Prostate gland (tissue), 2 donors: ENCODE data around the gene NUP88. TPM values are rescaled to one million over a fixed set of nuclear protein-coding genes. Genes with fewer than 3 reads are reported as not detected.

Experiments
- DNase-seq: peaks from one replicate; pipeline ENCODE4 v3.0.0-alpha.2; 2019; ENCODE audit warnings: low spot score
- H3K27ac ChIP-seq, 2 donors: fragments of 200-600 bp; sonication (generic); 2 replicates each; pipeline ENCODE4 v1.5.1; 2017 to 2019
- H3K27me3 ChIP-seq: fragments of 200-600 bp; sonication (generic); replicated peaks from 2 replicates; pipeline ENCODE4 v1.5.1; 2019; ENCODE audit not compliant: insufficient read depth
- H3K36me3 ChIP-seq, 2 donors: fragments of 200-600 bp; sonication (generic); 1 replicate in 1 of 2; 2 replicates in 1 of 2; pipeline versions ENCODE4 v1.5.1 to v1.8.1; 2017 to 2019
- H3K4me1 ChIP-seq: fragments of 200-600 bp; sonication (generic); replicated peaks from 2 replicates; pipeline ENCODE4 v1.5.1; 2019
- H3K4me3 ChIP-seq, 2 donors: fragments of 200-600 bp; sonication (generic); 2 replicates each; pipeline ENCODE4 v1.5.1; 2017 to 2019
- H3K9me3 ChIP-seq: fragments of 200-600 bp; sonication (generic); 2 replicates; pipeline ENCODE4 v1.5.1; 2017
- POLR2A ChIP-seq: fragments of 450-650 bp; IDR thresholded peaks from one replicate; pipeline ENCODE4 v1.6.1; 2016; ENCODE audit warnings: antibody characterized with exemption, mild to moderate bottlenecking
- POLR2AphosphoS5 ChIP-seq: sonication (generic); formaldehyde crosslinking; IDR thresholded peaks from one replicate; pipeline ENCODE4 v1.6.1; 2017; ENCODE audit warnings: antibody characterized with exemption
- WGBS: methylation state at CpG from one replicate; pipeline ENCODE4 v1.1.5; 2018; 5-methylcytosine and 5-hydroxymethylcytosine counted together
- intact Hi-C: fragments of 100-400 bp; cut with DNase I; formaldehyde crosslinking; loops from one replicate; pipeline ENCODE4 v1.14.2; 2022
- total RNA-seq, 2 donors: library from RNA; depleted of rRNA; stranded (reverse); fragments of >200 nt; gene quantifications; one replicate each; pipeline ENCODE4 v1.1.0, GENCODE V29; 2016
- TF ChIP-seq, protein P1 (sequence below), 4 experiments: fragments of 200-600 bp in 2 of 4; fragments of 450-650 bp in 2 of 4; sonication (generic) in 2 of 4; IDR thresholded peaks; 1 replicate in 3 of 4; 2 replicates in 1 of 4; pipeline ENCODE4 v1.5.1; 2016 to 2019; ENCODE audit warnings: antibody characterized with exemption in 4 of 4, mild to moderate bottlenecking in 2 of 4, moderate library complexity in 2 of 4

Gene NUP88
- total RNA-seq, 2 donors from 2014 or later: 64.8 to 105 TPM

DNA sequence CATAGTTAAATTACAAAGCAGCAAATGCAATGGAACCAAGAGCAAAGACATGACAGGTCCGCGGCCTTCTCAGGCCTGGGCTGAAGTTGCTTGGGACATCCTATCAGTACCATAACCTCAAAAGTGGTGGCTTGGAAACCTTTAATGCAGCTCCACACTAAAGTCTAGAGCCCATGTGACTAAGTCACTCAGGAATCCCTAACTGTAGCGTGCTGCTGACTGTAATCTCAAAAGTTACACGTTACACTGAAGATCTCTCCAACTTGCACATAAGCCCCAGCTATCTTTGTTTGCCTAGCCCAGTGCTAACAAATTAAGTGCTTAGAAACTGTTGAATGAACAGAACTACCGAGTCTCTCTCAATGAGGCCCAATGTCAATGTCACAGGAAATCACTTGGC is 27.8 kb downstream of the NUP88 start:
- Histone ChIP-seq H3K4me3 (no peak overlapping the region), H3K27ac (no peak overlapping the region), H3K4me1 (no peaks in the 10 kb centered on the region), H3K36me3 (peaks cover 0 to 11% of the 10 kb centered on the region in 2 donors), H3K9me3 (no peaks in the 10 kb centered on the region), H3K27me3 (no peaks in the 10 kb centered on the region)
- TF ChIP-seq, protein P1, sequence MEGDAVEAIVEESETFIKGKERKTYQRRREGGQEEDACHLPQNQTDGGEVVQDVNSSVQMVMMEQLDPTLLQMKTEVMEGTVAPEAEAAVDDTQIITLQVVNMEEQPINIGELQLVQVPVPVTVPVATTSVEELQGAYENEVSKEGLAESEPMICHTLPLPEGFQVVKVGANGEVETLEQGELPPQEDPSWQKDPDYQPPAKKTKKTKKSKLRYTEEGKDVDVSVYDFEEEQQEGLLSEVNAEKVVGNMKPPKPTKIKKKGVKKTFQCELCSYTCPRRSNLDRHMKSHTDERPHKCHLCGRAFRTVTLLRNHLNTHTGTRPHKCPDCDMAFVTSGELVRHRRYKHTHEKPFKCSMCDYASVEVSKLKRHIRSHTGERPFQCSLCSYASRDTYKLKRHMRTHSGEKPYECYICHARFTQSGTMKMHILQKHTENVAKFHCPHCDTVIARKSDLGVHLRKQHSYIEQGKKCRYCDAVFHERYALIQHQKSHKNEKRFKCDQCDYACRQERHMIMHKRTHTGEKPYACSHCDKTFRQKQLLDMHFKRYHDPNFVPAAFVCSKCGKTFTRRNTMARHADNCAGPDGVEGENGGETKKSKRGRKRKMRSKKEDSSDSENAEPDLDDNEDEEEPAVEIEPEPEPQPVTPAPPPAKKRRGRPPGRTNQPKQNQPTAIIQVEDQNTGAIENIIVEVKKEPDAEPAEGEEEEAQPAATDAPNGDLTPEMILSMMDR (IDR thresholded peaks at IDR 0.05): no peak
- TF ChIP-seq POLR2A (no peak), POLR2AphosphoS5 (no peak)
- WGBS: 90% methylated on average over 5 of the region's 5 CpGs
- intact Hi-C loops: no loop called here
- no peak for DNase-seq

DNA sequence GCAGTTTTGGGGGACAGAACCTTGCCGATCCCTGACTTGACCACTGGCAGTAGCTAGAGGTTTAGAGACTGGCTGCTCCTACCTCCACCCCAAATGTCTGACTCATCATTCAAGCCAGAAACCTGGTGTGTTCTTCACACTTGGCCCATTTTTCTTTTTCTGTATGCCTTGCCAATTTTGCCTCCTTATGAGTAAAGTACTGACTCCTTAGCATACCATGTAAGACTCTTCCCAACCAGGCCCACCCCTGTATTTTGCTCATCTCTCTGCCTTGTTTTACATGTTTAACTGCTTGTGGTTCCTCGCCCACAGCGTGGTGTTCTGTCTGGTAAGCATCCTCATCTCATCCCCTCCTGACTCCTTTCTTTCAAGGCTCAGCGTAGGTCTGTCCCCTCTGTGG is 37.9 kb downstream of the NUP88 start:
- Histone ChIP-seq H3K9me3 (no peaks in the 10 kb centered on the region), H3K27me3 (no peaks in the 10 kb centered on the region), H3K4me1 (no peaks in the 10 kb centered on the region), H3K4me3 (no peak overlapping the region), H3K27ac (no peak overlapping the region), H3K36me3 (peaks cover 19 to 21% of the 10 kb centered on the region in 2 donors)
- TF ChIP-seq, protein P1 (IDR thresholded peaks at IDR 0.05): no peak
- TF ChIP-seq POLR2AphosphoS5 (no peak), POLR2A (no peak)
- 94% methylated on average over 4 of the region's 4 CpGs for WGBS
- intact Hi-C loops: loop anchor here (10.0 kb wide), 1 partner anchor 47 kb away; no protein-coding TSS in a partner anchor
- no peak for DNase-seq

DNA sequence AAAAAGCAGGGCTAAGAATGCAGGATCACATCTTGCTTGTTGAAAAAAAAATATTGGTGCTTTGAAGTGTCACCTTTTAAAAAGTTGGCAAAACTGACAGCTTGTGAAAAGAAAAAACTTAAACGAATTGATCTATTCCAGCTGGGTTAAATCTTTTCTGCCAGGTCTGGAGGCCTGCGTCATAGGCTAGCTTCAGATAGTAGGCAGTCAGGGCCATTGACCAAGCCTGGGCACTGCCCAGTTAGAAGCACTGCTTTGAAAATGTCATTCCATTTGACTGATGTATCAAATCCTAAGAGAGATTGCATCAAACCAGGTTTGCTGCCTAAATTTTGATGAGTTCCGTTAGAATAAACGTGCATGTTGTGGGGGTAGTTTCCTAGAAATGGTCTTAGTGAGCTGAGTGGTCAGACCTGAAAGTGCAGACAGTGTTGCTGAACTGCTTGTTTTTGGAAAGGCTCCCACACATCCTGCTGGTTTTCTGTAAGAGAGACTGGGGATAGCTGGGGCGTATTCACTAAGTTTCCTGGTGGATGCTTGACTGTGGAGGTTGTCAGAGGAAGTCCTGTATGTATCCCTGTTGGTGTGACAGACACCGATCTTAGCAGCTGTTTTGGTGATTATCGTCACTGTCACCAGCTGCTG is 38.8 kb downstream of the NUP88 start:
- peaks cover 19 to 21% of the 10 kb centered on the region in 2 donors for H3K36me3 ChIP-seq
- H3K4me3 ChIP-seq: no peak overlapping the region
- no peak overlapping the region for H3K27ac ChIP-seq
- TF ChIP-seq POLR2A (no peak), POLR2AphosphoS5 (no peak)
- TF ChIP-seq, protein P1 (IDR thresholded peaks at IDR 0.05): no peak
- 65% methylated on average over 7 of the region's 7 CpGs for WGBS
- no peaks in the 10 kb centered on the region for H3K9me3 ChIP-seq
- H3K27me3 ChIP-seq: no peaks in the 10 kb centered on the region
- H3K4me1 ChIP-seq: no peaks in the 10 kb centered on the region
- no peak for DNase-seq
- intact Hi-C loops: loop anchor here (10.0 kb wide), 1 partner anchor 46 kb away; no protein-coding TSS in a partner anchor

DNA sequence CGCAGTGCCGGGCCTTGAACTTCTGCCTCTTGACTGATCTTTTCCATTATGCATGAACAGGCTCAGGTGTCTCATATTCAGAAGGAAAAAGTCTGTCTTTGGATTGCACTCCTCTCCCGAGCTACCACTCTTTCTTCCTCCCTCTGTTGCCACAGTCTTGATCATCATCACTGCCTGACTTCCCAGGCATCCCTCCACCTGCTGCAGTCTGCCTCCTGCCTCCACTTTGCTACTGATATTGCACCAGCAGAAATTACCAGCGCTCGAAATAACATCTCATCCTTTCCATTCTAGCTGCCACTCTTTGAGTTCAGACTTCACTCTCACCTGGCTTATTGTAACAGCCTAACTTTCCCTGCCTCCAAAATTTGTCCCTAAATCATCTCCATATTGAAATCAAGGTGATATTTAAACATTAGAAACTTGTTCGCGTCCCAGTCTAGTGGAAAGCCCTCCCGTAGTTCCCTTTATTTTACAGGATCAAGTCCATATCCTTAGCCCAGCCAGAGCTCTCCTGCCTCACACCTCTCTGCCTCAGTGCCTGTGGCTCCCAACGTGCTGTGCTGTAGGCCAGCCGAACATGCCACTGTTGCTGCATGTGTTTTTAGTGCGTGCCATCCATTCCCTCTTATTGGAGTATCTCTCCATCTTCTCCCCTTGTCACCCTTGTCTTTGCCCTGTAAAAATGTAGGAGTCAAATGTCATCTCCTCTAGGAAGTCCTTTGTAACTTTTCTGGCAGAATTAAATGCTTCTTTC is 39.9 kb downstream of the NUP88 start:
- 88% methylated on average over 11 of the region's 11 CpGs for WGBS
- no peak for TF ChIP-seq POLR2AphosphoS5
- no peak for TF ChIP-seq POLR2A
- TF ChIP-seq, protein P1 (IDR thresholded peaks at IDR 0.05): no peak
- peaks cover 19 to 21% of the 10 kb centered on the region in 2 donors for H3K36me3 ChIP-seq
- no peaks in the 10 kb centered on the region for H3K9me3 ChIP-seq
- H3K4me1 ChIP-seq: no peaks in the 10 kb centered on the region
- intact Hi-C loops: loop anchor here (10.0 kb wide), 1 partner anchor 45 kb away; no protein-coding TSS in a partner anchor
- H3K4me3 ChIP-seq: no peak overlapping the region
- no peak overlapping the region for H3K27ac ChIP-seq
- DNase-seq: no peak
- no peaks in the 10 kb centered on the region for H3K27me3 ChIP-seq
